OCI-LY3 (cell line): ENCODE measurements around the gene SH3YL1.

Source experiments
- H2AFZ ChIP-seq: fragments of 200-600, 300-600 bp; shearing (Covaris generic); 2 replicates; pipeline ENCODE4 v1.6.0; 2014; ENCODE audit warnings: antibody characterized with exemption, low read depth, low read length
- H3K27ac ChIP-seq: fragments of 200-600, 300-600 bp; sonication (generic); 2 replicates; pipeline ENCODE4 v1.5.1; 2014; ENCODE audit warnings: mild to moderate bottlenecking, low read length, moderate library complexity, mixed read lengths
- H3K27me3 ChIP-seq: fragments of 200-600, 300-600 bp; sonication (generic); 2 replicates; pipeline ENCODE4 v1.6.1; 2014; ENCODE audit warnings: low read depth, low read length, mixed read lengths
- H3K36me3 ChIP-seq: fragments of 200-600, 300-600 bp; sonication (generic); replicated peaks from 2 replicates; pipeline ENCODE3; 2014; ENCODE audit warnings: low read depth, low read length, mixed read lengths
- H3K4me1 ChIP-seq: fragments of 300-600, 200-600 bp; sonication (generic); 2 replicates; pipeline ENCODE4 v1.6.1; 2014; ENCODE audit warnings: low read length, mixed read lengths
- H3K4me2 ChIP-seq: fragments of 200-600, 300-600 bp; sonication (generic); 2 replicates; pipeline ENCODE4 v1.6.1; 2014; ENCODE audit warnings: low read length, mixed read lengths
- H3K4me3 ChIP-seq: fragments of 300-600, 200-600 bp; sonication (generic); 2 replicates; pipeline ENCODE4 v1.5.1; 2014; ENCODE audit warnings: antibody characterized with exemption, mild to moderate bottlenecking, low read length, moderate library complexity
- H3K79me2 ChIP-seq: fragments of 300-600, 200-600 bp; shearing (Covaris generic); 2 replicates; pipeline ENCODE4 v1.6.1; 2014; ENCODE audit warnings: mild to moderate bottlenecking, low read length, mixed read lengths
- H3K9ac ChIP-seq: fragments of 300-600, 200-600 bp; shearing (Covaris generic); 2 replicates; pipeline ENCODE4 v1.6.0; 2014; ENCODE audit warnings: mild to moderate bottlenecking, low read length, moderate library complexity
- H3K9me3 ChIP-seq: fragments of 200-600, 300-600 bp; shearing (Covaris generic); 2 replicates; pipeline ENCODE4 v1.6.1; 2014; ENCODE audit warnings: low read length, mixed read lengths; ENCODE audit not compliant: insufficient read depth
- H4K20me1 ChIP-seq: fragments of 200-600, 300-600 bp; sonication (generic); 2 replicates; pipeline ENCODE4 v1.6.1; 2016; ENCODE audit warnings: low read length, mixed read lengths; ENCODE audit not compliant: insufficient read depth
- EZH2phosphoT487 ChIP-seq: fragments of 200-600 bp; shearing (Covaris generic); IDR thresholded peaks from 2 replicates; pipeline ENCODE4 v1.6.1; 2018; ENCODE audit warnings: antibody characterized with exemption, mixed run types, low read depth
- TF ChIP-seq, protein P1 (sequence below): fragments of 200-600, 300-600 bp; sonication (generic); IDR thresholded peaks from 2 replicates; pipeline ENCODE4 v1.5.1; 2014; ENCODE audit warnings: antibody characterized with exemption, low read length, low read depth

The SH3YL1 gene

DNA sequence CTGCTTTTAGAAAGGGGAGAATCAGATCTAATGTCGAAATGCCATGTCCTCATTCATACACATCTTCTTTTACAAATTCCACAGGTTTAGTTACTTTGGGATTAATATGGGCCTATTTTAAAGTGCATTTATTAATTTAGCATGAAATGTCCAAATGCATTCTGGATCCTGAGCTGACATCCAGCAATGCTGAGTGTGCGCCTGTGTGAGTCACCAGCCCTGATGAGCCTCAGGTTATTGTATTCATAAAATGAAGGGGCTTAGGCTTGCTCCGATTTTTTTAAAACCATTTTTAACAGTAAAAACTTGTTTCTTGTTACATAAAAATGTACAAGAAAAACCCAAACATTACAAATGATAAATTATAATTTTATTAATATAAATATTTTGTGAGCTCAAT is 94.1 kb downstream of the SH3YL1 start:
- Histone ChIP-seq H3K9me3 (no peaks in the 10 kb centered on the region), H3K27ac (no peak overlapping the region), H3K27me3 (no peaks in the 10 kb centered on the region), H3K9ac (no peak overlapping the region), H3K4me3 (no peak overlapping the region), H2AFZ (no peak overlapping the region), H3K79me2 (no peaks in the 10 kb centered on the region), H3K36me3 (no peaks in the 10 kb centered on the region), H3K4me2 (no peak overlapping the region), H4K20me1 (no peaks in the 10 kb centered on the region), H3K4me1 (no peaks in the 10 kb centered on the region)
- TF ChIP-seq, protein P1, sequence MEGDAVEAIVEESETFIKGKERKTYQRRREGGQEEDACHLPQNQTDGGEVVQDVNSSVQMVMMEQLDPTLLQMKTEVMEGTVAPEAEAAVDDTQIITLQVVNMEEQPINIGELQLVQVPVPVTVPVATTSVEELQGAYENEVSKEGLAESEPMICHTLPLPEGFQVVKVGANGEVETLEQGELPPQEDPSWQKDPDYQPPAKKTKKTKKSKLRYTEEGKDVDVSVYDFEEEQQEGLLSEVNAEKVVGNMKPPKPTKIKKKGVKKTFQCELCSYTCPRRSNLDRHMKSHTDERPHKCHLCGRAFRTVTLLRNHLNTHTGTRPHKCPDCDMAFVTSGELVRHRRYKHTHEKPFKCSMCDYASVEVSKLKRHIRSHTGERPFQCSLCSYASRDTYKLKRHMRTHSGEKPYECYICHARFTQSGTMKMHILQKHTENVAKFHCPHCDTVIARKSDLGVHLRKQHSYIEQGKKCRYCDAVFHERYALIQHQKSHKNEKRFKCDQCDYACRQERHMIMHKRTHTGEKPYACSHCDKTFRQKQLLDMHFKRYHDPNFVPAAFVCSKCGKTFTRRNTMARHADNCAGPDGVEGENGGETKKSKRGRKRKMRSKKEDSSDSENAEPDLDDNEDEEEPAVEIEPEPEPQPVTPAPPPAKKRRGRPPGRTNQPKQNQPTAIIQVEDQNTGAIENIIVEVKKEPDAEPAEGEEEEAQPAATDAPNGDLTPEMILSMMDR, result no peak
- TF ChIP-seq EZH2phosphoT487, result no peak
